NCI-H446 treated with DMSO at 0.1 percent for 48 hours (cell line): ENCODE measurements around the gene VSTM2L.

ENCODE experiments used
- DNase-seq: peaks from one replicate; lab custom pipeline; 2025; lab: John Stamatoyannopoulos, UW

The VSTM2L gene

GRCh38 chr20:37987602-37988290 lies 84.8 kb downstream of the VSTM2L start:
- no peak for DNase-seq

GRCh38 chr20:37988306-37988954 lies 85.5 kb downstream of the VSTM2L start:
- no peak for DNase-seq

- DNase-seq: no peak
Measured at GRCh38 chr20:37989601-37990295, 86.8 kb downstream of the VSTM2L start.

- DNase-seq: no peak
Measured at GRCh38 chr20:37990571-37991151, 87.7 kb downstream of the VSTM2L start.

GRCh38 chr20:37991157-37991866 lies 88.4 kb downstream of the VSTM2L start:
- no peak for DNase-seq

GRCh38 chr20:37991908-37992307 lies 89.0 kb downstream of the VSTM2L start:
- DNase-seq: no peak

GRCh38 chr20:37992802-37993409 lies 90.0 kb downstream of the VSTM2L start:
- no peak for DNase-seq

GRCh38 chr20:37994512-37994911 lies 91.6 kb downstream of the VSTM2L start:
- DNase-seq: no peak
